NCI-H2029 treated with DMSO at 0.1 percent for 48 hours (cell line): Measurements from ENCODE around the gene AADAT.
"Not testable (repeated sequence)": the region's sequence is repeated elsewhere in the genome, so short reads cannot be mapped to it uniquely, and the experiment has no call there.

Source experiments
- DNase-seq: peaks from one replicate; lab custom pipeline; 2025; lab: John Stamatoyannopoulos, UW

AADAT gene

DNA sequence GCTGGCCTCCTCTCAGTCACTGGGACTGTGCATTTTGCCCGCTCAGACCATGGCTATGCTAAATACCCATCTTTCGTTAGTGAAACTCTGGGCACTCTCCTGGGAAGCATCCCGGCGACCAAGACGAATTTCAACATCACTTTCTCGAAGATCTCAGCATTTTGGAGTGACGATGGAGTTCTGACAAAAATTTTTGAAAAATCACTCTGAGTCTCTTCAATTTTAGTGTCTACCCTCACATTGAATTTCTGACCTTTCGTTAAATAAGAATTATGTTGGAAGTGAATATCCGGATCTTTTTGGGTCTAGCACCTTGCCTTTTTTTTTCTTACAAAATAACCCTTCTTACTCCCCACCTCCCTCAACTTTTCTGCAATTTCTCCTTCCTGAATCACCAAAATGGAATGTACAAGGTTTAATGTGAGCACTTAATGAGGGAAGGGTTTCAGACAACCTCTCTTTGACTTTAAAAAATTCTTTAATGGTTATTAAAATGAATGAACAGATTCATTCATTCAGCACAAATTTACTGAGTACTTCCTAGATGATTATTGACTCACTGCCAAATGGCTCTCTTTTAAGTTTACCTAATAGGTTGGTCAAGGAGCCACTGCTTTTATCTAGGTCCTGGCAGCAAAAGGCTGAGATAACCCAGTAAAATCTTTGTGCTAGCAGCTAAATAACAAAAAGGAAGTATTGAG, 746 bp upstream of the AADAT start:
- no peak for DNase-seq

DNA sequence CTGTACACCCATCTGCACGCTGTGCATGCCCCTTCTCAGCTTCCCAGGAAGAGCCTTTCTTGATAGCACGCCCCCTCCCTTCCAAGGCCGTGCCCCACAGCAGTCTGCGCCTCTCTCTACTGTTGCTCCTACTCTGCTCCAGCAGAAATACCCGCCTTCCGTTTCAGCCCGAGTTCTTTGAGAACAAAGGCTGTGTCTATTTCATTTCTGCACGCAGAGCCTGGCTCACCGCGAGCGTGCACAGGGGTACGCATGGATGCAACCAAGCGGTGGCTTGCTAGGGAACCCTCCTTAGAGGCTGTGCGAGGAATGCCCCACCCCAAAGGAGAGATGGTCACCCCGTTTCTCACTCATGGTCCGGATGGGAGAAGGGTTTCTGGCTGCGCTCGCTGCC, 485 bp downstream of the AADAT start:
- no peak for DNase-seq

DNA sequence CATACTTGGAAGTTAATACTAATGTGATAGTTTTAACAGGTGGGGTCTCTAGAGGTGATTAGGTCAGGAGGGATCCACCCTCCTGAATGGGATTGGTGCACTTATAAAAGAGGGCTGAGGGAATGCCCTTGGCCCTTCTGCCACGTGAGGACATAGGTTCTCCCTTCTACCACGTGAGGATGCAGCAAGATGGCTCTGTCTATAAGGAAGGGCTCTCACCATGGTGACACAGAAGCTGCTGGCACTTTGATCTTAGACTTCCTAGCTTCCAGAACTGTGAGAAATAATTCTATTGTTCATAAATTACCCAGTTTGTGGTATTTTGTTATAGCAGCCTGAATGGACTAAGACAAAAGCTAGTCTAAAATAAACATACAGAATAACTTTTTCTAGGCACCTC, 1.0 kb downstream of the AADAT start:
- DNase-seq = no peak

DNA sequence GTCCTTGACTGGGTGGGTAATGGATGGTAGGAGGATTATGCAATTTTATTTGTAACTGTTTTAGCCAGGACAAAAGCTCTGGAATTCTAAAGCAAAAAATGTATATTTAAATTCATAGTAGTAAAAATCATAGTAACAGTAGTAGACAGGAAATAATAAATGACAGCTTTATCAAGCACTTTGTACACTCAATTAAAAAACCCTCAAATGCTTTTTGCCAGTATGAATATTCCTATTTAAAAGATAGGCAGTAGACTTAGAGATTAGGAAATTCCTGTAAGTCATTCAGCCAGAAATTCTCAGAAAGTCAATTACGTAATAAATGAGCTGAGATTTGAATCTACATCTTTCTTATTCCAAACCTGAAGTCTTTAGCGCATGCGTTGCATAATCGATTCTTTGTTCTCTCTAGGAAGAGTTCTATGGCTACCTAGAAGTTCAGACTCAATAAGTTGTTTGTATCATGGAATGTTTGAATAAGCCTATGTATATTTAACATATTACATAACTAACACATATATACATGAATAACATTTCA, 2.5 kb downstream of the AADAT start:
- DNase-seq = no peak

DNA sequence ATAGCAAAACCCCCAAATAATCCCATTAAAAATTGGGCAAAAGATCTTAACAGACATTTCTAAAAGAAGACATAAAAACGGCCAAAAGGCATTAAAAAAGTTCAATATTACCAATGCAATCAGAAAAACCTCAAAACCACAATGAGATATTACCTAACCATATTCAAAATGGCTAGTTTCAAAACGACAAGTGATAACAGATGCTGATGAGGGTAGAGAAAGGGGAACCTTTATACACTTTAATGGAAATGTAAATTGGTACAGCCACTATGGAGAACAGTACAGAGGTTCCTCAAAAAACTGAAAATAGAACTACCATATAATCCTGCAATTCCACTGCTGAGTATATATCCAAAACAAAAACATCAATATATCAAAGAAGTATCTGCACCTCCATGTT, 6.2 kb downstream of the AADAT start:
- DNase-seq = no peak

DNA sequence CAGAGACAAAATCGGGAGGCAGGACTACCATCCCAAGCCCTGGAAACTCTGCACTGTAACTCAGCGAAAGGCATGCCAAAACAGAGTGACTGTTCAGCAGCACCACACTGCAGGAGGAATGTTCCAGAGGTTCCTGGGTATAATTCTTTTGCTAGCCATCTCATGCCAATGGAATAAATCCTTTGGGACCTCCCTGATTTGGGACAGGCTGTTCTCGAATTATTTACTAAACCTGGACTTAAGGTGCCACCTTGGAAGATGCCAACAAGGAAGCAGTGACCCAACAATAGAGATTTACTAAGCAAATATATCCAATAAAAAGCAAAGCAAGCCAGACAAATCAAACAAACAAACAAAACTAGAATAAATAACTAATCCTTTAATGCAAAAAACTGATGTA, 9.3 kb downstream of the AADAT start:
- no peak for DNase-seq

DNA sequence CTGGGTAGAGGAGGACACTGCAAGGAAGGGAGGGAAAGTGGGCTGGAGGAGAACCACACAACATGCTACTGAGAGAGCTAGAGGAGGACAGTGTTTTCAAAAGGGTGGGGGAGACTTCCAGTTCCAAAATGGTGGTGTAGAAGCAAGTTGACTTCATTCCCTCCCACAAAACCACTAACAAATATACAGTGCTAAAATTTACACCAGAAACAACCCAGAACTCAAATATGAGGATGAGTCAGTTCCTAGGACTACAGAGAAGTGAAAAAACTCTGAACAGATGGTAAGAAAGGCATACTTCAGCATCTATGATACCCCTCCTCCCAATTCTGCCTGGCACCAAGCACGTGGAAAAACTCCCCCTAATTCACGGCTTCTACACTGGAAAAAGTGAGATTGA, 9.8 kb downstream of the AADAT start:
- no peak for DNase-seq

DNA sequence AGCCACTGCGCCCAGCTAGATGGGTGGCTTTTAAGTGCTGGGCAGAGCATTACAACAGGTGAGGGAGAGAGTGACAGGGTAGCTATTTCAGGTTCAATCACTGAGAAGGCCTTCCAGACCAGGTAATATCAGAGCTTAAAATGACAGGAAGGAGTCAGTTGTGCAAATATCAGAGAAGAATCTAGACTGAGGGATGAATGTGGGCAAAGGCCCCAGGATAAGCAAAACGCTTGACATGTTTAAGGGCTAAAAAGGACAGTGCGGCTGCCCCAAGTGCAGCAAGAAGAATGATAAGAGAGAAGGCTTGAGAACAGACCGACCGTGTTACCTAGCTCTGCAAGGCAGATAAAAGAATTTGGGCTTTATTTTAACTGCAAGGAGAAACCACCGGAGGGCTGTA, 18.6 kb downstream of the AADAT start:
- no peak for DNase-seq

DNA sequence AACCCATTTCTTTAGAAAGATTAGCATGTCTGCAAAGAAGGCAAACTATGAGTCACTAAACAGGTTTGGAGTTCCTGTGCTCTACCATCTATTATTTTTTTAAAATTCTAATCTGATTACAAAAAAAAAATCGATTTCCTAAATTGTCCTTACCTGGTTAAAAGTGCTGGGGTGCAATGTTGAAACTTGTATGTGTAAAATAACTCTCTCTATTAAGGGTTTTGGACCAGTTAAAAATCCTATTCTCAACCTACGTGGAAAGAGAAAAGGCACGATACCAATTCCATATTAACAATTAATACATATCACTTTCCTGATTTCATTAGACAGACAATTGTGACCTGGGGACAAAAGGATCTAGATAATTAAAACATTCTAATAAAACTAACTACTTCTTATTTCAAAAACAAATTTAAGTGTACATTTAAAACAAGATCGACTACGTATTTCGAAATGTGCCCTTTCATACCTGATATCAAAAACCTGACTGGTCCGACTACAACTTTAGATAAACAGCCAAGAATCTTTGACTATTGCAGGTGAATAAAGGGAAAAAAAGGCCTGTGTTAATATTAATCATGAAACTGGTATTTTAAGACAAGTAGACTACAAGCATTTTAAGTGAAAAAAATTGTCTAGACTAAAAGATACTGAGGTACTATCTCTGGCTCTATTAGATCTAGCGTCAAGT, 21.2 kb downstream of the AADAT start:
- DNase-seq = no peak

DNA sequence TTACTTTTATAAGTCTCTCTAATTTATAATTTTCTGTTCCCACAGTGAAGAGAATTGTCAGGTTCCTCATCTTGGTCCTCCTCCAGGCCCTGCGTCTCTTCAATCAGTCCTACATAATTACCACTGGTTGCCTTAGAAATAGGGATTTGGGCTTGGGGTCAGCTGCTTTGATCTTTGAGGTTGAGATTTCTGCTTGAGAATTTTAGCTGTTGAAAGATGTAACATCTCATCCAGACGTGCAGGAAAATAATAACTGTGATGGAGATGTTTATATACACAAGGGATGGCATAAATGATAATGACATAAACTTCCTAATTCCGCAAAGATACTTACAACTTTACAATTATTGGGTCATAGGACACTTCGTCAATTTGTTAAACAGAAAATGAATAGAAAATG, 30.3 kb downstream of the AADAT start:
- no peak for DNase-seq

DNA sequence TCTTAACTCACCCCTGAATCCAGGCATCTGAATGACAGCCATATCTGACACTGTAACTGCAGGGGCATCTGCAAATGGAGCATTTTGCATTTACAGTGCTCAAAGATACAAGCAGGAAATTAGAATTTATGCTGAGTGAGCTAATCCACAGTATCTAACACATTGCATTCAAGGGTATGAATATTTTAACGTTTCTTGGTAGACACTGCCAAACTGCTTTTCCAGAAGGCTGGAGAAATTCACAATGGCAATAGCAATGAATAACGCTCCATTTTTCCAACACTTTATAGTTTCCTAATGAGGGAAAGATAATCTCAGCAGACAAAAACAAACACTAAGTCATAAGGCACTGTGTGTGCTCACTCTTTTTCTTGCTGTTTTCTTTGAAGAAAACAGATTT, 30.9 kb downstream of the AADAT start:
- no peak for DNase-seq

DNA sequence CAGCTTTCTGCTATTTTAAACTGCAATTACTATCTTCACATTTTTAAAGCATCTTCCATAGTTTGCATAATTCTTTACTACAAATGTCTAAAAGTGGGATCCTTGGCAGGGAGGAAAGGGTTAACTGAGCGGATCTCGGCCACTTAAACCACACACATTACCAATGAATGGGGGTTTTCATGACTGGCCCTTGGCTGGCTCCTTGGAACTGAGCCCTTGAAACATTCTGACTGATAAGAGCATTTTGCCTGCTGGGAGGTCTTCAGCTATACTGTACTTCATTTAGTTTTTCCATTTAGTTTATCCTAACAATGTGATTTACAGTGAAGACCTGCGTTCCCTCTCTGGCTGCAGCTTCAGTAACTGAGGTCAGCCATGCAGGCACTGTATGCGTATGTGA, 31.9 kb downstream of the AADAT start:
- DNase-seq = no peak

DNA sequence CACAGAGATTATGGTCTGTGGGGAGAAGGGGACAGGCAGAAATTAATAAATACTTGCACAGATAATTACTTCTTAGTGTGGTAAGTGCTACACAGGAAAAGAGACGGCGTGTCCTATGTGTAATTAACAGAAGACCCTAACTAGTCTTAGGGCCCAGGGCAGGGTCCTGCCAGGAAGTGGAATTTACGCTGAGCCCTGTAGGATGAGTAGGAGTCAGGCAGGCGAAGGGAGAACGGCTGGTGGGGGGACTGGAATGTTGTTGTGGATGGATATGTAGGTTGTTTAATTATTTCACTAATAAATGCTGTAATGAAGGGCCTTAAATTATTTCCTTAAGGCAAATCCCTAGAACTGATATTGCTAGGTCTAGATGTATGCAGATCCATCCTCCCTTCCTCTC, 36.8 kb downstream of the AADAT start:
- DNase-seq = no peak

DNA sequence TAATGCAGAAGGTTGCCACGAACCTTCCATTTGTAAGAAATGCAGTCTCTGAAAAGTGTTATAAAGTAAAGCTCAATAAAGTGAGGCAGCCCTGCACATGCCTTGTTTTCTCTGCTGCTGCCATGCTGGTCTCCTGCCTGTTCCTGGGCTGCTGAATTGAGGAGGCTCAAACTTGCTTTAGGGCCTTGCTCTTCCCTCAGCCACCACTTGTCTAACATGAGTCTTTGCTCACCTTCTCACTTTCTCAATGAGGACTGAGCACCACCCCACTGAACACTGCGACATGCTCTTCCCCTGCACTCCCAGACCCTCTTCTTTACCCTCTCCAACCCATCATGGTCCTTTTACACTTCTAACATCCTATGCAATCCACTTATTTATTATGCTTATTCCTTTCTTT, 38.4 kb downstream of the AADAT start:
- no peak for DNase-seq

DNA sequence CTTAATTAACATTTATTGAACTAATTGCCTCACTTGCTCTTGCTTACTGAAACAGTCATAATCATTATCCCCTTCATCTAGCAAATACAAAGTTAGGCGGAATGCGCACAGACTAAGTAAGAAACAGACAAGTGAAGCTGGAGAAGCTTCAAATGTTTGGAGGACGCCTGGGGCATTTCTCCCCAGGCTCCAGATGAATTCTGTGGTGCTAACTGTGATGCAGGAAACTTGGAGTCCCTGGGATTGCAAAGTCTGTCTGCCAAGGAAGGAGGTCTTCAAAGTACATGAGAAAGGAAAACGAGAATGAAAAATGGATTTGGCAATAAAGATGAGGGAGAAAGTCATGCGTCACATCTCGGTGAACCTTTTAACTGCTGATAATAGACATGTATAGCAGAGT, 40.0 kb downstream of the AADAT start:
- no peak for DNase-seq

DNA sequence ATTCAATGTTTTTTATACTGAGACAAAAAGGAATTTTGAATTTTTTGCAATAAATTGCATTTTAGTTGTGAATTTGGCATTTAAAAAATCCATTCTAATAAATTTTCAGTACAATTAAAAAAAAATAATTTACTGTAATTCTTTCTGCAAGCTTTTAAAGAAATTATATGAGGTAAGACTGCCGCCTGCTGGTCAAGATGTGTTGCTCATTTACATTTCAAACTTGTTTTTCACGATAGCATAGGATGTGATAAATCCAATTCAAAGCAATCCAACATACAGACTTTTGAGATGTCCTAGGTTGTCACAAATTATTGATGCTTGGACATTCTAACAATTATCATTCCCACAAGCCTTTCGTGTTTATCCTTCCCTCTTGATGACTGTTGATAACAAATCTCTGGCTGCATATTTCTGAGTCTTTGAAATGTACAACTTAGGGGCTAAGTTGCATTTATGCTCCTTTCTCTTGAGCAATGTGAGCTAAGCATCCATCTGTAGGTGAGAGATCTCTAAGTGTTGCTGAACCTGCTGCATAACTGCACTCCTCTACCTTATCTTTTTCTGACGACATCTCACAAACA, 41.9 kb downstream of the AADAT start:
- DNase-seq = peak; percentile 2

DNA sequence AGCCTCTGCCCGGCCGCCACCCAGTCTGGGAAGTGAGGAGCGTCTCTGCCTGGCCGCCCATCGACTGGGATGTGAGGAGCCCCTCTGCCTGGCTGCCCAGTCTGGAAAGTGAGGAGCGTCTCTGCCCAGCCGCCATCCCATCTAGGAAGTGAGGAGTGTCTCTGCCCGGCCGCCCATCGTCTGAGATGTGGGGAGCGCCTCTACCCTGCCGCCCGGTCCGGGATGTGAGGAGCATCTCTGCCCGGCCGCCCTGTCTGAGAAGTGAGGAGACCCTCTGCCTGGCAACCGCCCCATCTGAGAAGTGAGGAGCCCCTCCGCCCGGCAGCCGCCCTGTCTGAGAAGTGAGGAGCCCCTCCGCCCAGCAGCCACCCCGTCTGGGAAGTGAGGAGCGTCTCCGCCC, 43.6 kb downstream of the AADAT start:
- not testable (repeated sequence) for DNase-seq

DNA sequence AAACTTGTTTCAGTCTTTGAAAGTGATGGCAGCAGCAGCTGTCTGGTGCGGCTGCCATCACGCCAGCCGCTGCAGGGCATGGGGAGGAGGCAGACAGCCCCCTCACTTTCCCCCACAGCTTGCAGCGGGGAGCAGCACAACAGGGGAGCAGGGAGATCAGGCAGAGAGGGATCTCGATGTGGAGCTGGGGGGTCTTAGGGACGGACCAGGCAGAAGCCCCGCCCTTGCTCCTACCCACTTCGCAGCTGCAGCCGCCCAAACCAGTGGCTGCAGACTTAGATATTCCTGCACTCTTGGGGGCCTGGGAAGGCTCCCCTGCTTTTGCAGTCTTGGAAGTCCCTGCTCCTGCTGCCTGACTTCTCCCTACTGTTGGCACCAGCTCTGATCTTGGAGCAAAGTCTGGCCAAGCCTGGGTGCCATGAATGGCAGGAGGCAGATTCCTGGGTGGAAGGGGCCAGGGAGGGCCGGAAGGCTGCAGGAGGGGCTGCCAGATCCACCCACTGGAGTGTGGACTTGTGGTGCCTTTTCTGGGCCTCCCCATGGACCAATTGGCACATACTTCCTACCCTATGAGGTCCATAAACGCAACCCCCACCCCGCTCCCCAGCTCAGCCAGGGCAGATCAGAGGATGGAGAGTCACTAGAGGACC, 49.6 kb downstream of the AADAT start:
- DNase-seq = no peak

DNA sequence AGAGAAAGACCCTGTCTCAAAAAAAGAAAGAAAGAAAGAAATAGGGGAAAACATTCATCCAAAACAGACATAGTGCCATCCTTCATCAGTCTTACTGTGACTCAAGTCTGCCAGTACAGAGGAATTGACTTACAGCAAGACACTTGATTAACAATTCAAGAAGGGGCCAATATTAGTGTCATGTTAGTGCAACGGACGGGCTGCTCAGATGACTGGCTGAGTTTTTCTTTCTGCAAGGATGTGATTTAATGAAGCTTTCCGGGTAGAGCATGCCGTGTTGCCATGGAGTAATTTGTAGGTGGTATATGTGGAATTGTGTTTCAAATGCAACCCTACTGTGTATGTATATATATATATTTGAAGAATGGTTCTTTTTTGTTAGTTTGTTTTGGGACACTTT, 51.0 kb downstream of the AADAT start:
- no peak for DNase-seq

DNA sequence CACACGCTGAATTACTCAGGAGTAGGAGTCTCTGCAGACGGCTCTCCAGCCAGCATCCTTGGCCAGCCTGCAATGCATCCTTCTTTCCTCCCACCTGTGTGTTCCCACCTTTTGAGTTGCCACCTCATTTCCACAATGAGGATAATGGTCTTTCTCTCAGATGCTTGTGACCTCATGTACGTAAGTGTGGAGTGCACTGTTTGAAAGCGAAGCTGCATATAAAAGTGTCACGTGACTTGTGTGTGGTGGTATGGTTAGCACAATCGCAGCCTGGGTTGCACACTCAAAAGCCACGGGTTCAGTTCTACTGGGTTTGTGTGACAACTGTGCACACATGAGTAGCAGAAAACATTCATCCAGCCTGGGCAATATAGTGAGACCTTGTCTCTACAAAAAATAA, 51.5 kb downstream of the AADAT start:
- DNase-seq = no peak

DNA sequence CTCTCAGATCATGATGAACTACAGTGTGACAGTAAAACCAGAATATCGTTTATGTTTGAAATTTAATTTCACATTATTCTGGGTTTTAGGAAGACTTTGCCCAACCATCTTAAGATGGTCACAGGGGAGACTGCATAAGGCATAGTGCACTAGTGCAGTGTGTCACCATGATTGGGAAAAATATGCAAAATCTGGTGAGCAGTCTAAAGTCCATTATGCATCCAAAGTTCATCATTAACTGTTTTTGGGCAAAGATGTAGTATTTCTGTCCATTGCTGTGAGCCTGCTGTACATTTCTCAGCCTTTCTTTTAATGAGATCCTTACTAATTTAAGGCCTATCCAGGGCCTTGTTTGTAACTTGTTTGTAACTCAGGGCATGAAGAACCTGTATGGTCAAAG, 52.3 kb downstream of the AADAT start:
- DNase-seq = no peak

DNA sequence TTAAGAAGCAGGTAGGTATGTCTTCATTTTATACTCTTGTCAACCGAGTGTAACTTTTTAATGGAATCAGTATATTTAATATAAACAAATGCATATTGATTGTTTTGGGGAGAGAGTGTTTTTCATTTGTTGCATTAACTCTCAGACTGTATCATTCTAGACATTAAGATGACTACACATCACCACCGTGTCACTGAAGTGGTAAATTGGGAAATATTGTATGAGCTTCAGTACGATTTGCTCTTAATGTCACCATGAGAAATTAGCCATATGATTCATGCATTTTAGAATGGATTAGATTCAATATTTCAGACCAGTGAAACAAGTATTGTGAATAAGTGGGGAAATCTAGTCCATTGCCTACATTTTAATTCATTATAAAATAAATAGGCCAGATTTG, 53.9 kb downstream of the AADAT start:
- no peak for DNase-seq

DNA sequence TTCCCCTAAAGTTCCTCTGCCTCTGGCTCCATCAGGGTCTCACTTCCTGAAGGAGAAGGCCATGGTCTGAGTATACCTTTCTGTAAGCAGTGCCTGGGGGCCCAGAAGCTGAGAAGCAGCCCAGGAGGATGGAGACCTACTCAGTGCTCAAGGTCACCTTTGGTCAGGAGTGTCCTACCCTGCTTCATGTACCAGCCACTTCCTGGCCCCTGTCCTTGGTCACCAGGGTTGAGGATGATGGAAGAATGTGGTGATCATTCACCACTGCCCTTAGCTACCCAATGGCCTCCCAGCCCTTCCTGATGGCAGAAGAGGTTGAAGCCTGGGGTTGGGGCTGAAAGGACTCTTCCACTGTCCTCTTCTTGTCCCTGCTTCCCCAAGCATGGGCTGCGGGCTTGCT, 54.5 kb downstream of the AADAT start:
- no peak for DNase-seq
